OCI-LY7 (cell line): ENCODE data around the gene MFSD6. TPM values are rescaled to one million over a fixed set of nuclear protein-coding genes. Genes with fewer than 3 reads are reported as not detected.

Source experiments
- BruUV-seq: library from RNA; stranded (reverse); fragments of 400-500 nt; replicated peaks from 2 replicates; lab custom pipeline; 2021; lab: Mats Ljungman, UMichigan
- CTCF ChIA-PET: fragments of 300-600 bp; sonication (Branson Sonifier 250); formaldehyde crosslinking; loops from one replicate; lab custom pipeline; 2022; ENCODE audit warnings: antibody characterized with exemption; ENCODE audit not compliant: unreplicated experiment; lab: Charles Lee
- POLR2A ChIA-PET: fragments of 300-600 bp; sonication (Branson Sonifier 250); formaldehyde crosslinking; loops from one replicate; lab custom pipeline; 2022; ENCODE audit warnings: antibody characterized with exemption; lab: Charles Lee
- DNase-seq: peaks from one replicate; pipeline ENCODE4 v3.0.0-alpha.2; 2015; ENCODE audit warnings: low spot score
- H2AFZ ChIP-seq: fragments of 200-600 bp; sonication (generic), shearing (Covaris generic); 2 replicates; pipeline ENCODE4 v1.6.1; 2014; ENCODE audit warnings: mild to moderate bottlenecking, antibody characterized with exemption, low read length, moderate library complexity
- H3K27ac ChIP-seq: fragments of 200-600 bp; sonication (generic); 2 replicates; pipeline ENCODE4 v1.5.1; 2014; ENCODE audit warnings: mixed run types, low read depth, mild to moderate bottlenecking, moderate library complexity, low read length, inconsistent platforms; ENCODE audit not compliant: poor library complexity, severe bottlenecking
- H3K36me3 ChIP-seq: fragments of 200-600 bp; sonication (generic); 2 replicates; pipeline ENCODE4 v1.6.1; 2014; ENCODE audit warnings: mild to moderate bottlenecking, antibody characterized with exemption, low read length, moderate library complexity, mixed read lengths; ENCODE audit not compliant: insufficient read depth
- H3K4me1 ChIP-seq: fragments of 200-600 bp; sonication (generic); 2 replicates; pipeline ENCODE4 v1.5.1; 2014; ENCODE audit warnings: mild to moderate bottlenecking, low read length; ENCODE audit not compliant: insufficient read depth, poor library complexity, severe bottlenecking
- H3K4me2 ChIP-seq: fragments of 200-600 bp; sonication (generic); 2 replicates; pipeline ENCODE4 v1.6.1; 2014; ENCODE audit warnings: mild to moderate bottlenecking, low read length
- H3K4me3 ChIP-seq: fragments of 200-600 bp; sonication (generic); 2 replicates; pipeline ENCODE4 v1.5.1; 2014; ENCODE audit warnings: mild to moderate bottlenecking, low read depth, low read length; ENCODE audit not compliant: poor library complexity, severe bottlenecking
- H3K79me2 ChIP-seq: fragments of 200-600 bp; sonication (generic); 2 replicates; pipeline ENCODE4 v1.6.1; 2016; ENCODE audit warnings: low read depth, mild to moderate bottlenecking, low read length, moderate library complexity, mixed read lengths; ENCODE audit not compliant: insufficient read depth
- H3K9me2 ChIP-seq: fragments of 200-600 bp; sonication (generic); 2 replicates; pipeline ENCODE4 v1.6.1; 2016; ENCODE audit warnings: mild to moderate bottlenecking, low read length, mixed read lengths; ENCODE audit not compliant: insufficient read depth
- H3K9me3 ChIP-seq: fragments of 200-600 bp; sonication (generic); 2 replicates; pipeline ENCODE4 v1.6.1; 2014; ENCODE audit warnings: mild to moderate bottlenecking, mixed run types, low read length, mixed read lengths
- H4K20me1 ChIP-seq: fragments of 200-600 bp; sonication (generic); 2 replicates; pipeline ENCODE4 v1.6.1; 2014; ENCODE audit warnings: mild to moderate bottlenecking, antibody characterized with exemption, low read length, moderate library complexity, mixed read lengths; ENCODE audit not compliant: insufficient read depth
- CTCF ChIP-seq: fragments of 200-600 bp; sonication (generic); conservative IDR thresholded peaks from 2 replicates; pipeline ENCODE4 v1.5.1; 2014; ENCODE audit warnings: mild to moderate bottlenecking, antibody characterized with exemption, low read length, moderate library complexity, mixed read lengths
- EZH2phosphoT487 ChIP-seq: fragments of 200-600 bp; sonication (generic); IDR thresholded peaks from 2 replicates; pipeline ENCODE4 v1.6.1; 2018; ENCODE audit warnings: low read depth, borderline replicate concordance, mild to moderate bottlenecking, mixed run types, antibody characterized with exemption, low read length, moderate library complexity, mixed read lengths
- intact Hi-C: fragments of 100-400 bp; cut with micrococcal nuclease; formaldehyde crosslinking; loops from one replicate; pipeline ENCODE4 v1.10.0; 2022; ENCODE audit not compliant: unreplicated experiment
- total RNA-seq, 2 experiments: library from RNA; depleted of rRNA in 1 of 2; stranded (reverse); fragments of >200 nt in 1 of 2; shearing (Covaris generic) in 1 of 2; gene quantifications; 2 replicates each; pipeline ENCODE4 v1.2.3, GENCODE V29; 2014 to 2022

Gene MFSD6
- total RNA-seq, 2 experiments from 2014 or later: 8.3 to 19.5 TPM

- BruUV-seq: no TSS peak
- ChIA-PET CTCF (no interaction called here), POLR2A (no interaction called here)
- DNase-seq: no peak
- no peak overlapping the region for H3K4me3 ChIP-seq
- no peak overlapping the region for H3K27ac ChIP-seq
- no peaks in the 10 kb centered on the region for H3K9me2 ChIP-seq
- intact Hi-C loops: no loop called here
- H3K4me1 ChIP-seq: no peaks in the 10 kb centered on the region
- TF ChIP-seq EZH2phosphoT487 (no peak), CTCF (no peak)
- peaks cover 47% of the 10 kb centered on the region for H3K36me3 ChIP-seq
- H3K79me2 ChIP-seq: no peaks in the 10 kb centered on the region
- H2AFZ ChIP-seq: no peak overlapping the region
- no peaks in the 10 kb centered on the region for H3K9me3 ChIP-seq
- no peaks in the 10 kb centered on the region for H4K20me1 ChIP-seq
- H3K4me2 ChIP-seq: no peak overlapping the region
Observed at GRCh38 chr2:190499273-190499672, 91.1 kb downstream of the MFSD6 start.

GRCh38 chr2:190500054-190500502, 91.9 kb downstream of the MFSD6 start:
- Histone ChIP-seq H3K36me3 (peaks cover 55% of the 10 kb centered on the region), H3K9me3 (no peaks in the 10 kb centered on the region), H4K20me1 (no peaks in the 10 kb centered on the region), H2AFZ (no peak overlapping the region), H3K79me2 (no peaks in the 10 kb centered on the region), H3K4me1 (no peaks in the 10 kb centered on the region), H3K9me2 (no peaks in the 10 kb centered on the region), H3K27ac (no peak overlapping the region), H3K4me3 (no peak overlapping the region), H3K4me2 (no peak overlapping the region)
- no TSS peak for BruUV-seq
- CTCF ChIA-PET: no interaction called here
- TF ChIP-seq CTCF (no peak), EZH2phosphoT487 (no peak)
- intact Hi-C loops: no loop called here
- POLR2A ChIA-PET: interaction anchor here (1.1 kb wide), 1 partner anchor 92 kb away, joined by 4 read pairs; no protein-coding TSS in a partner anchor
- no peak for DNase-seq

GRCh38 chr2:190501231-190501630, 93.1 kb downstream of the MFSD6 start:
- no peak overlapping the region for H3K4me3 ChIP-seq
- H3K36me3 ChIP-seq: peaks cover 65% of the 10 kb centered on the region
- no peaks in the 10 kb centered on the region for H3K4me1 ChIP-seq
- no peak overlapping the region for H2AFZ ChIP-seq
- CTCF ChIA-PET: no interaction called here
- no peak for DNase-seq
- no peaks in the 10 kb centered on the region for H3K9me2 ChIP-seq
- no peak overlapping the region for H3K4me2 ChIP-seq
- H3K27ac ChIP-seq: no peak overlapping the region
- POLR2A ChIA-PET: interaction anchor here (0.6 to 1.3 kb wide), 3 partner anchors 15 to 94 kb away, joined by 3 to 4 read pairs (median 3); no protein-coding TSS in a partner anchor
- H3K79me2 ChIP-seq: no peaks in the 10 kb centered on the region
- BruUV-seq: TSS peak; percentile 48
- intact Hi-C loops: no loop called here
- H3K9me3 ChIP-seq: no peaks in the 10 kb centered on the region
- TF ChIP-seq CTCF (no peak), EZH2phosphoT487 (no peak)
- no peaks in the 10 kb centered on the region for H4K20me1 ChIP-seq
